Brain microvascular endothelial cell (primary cell): ENCODE data around the gene SGIP1.

Source experiments
- DNase-seq: peaks from one replicate; pipeline ENCODE4 v3.0.0-alpha.2; 2020
- H3K27ac ChIP-seq: fragments of 250-450 bp; sonication (Bioruptor Pico); 2 replicates; pipeline ENCODE4 v1.5.1; 2020; ENCODE audit warnings: mild to moderate bottlenecking, moderate library complexity
- H3K27me3 ChIP-seq: fragments of 250-450 bp; sonication (Bioruptor Pico); replicated peaks from 2 replicates; pipeline ENCODE4 v1.5.1; 2020; ENCODE audit warnings: mild to moderate bottlenecking
- H3K36me3 ChIP-seq: fragments of 250-450 bp; sonication (Bioruptor Pico); replicated peaks from 2 replicates; pipeline ENCODE4 v1.5.1; 2020; ENCODE audit warnings: mild to moderate bottlenecking
- H3K4me3 ChIP-seq: 2 replicates; pipeline ENCODE4 v1.5.1; 2011; ENCODE audit warnings: low read depth, mild to moderate bottlenecking, control low read depth, low read length, moderate library complexity
- CTCF ChIP-seq: IDR thresholded peaks from 2 replicates; pipeline ENCODE4 v1.5.1; 2011; ENCODE audit warnings: low read depth, mild to moderate bottlenecking, moderate library complexity, low read length, control low read depth, inconsistent platforms; ENCODE audit errors: missing control alignments
- in situ Hi-C: cut with HindIII; loops from 2 replicates; pipeline ENCODE4 v1.10.0; 2017; ENCODE audit warnings: low sequenced_read_pairs, low pct_ligation_motif_present

Gene SGIP1

GRCh38 chr1:66769512-66770229, 235.7 kb downstream of the SGIP1 start:
- Histone ChIP-seq H3K27ac (no peak overlapping the region), H3K36me3 (no peaks in the 10 kb centered on the region), H3K27me3 (no peaks in the 10 kb centered on the region), H3K4me3 (no peak overlapping the region)
- DNase-seq: no peak
- in situ Hi-C loops: loop anchor here (25.0 kb wide), 1 partner anchor 193 kb away; no protein-coding TSS in a partner anchor
- no peak for TF ChIP-seq CTCF

GRCh38 chr1:66770240-66770639, 236.3 kb downstream of the SGIP1 start:
- no peak overlapping the region for H3K27ac ChIP-seq
- no peaks in the 10 kb centered on the region for H3K36me3 ChIP-seq
- no peak for TF ChIP-seq CTCF
- H3K27me3 ChIP-seq: no peaks in the 10 kb centered on the region
- no peak for DNase-seq
- in situ Hi-C loops: loop anchor here (25.0 kb wide), 1 partner anchor 192 kb away; no protein-coding TSS in a partner anchor
- H3K4me3 ChIP-seq: no peak overlapping the region

GRCh38 chr1:66770694-66771093, 236.7 kb downstream of the SGIP1 start:
- in situ Hi-C loops: loop anchor here (25.0 kb wide), 1 partner anchor 192 kb away; no protein-coding TSS in a partner anchor
- Histone ChIP-seq H3K27ac (no peak overlapping the region), H3K36me3 (no peaks in the 10 kb centered on the region), H3K4me3 (no peak overlapping the region), H3K27me3 (no peaks in the 10 kb centered on the region)
- no peak for TF ChIP-seq CTCF
- no peak for DNase-seq

- Histone ChIP-seq H3K27me3 (no peaks in the 10 kb centered on the region), H3K27ac (no peak overlapping the region), H3K4me3 (no peak overlapping the region), H3K36me3 (no peaks in the 10 kb centered on the region)
- no peak for TF ChIP-seq CTCF
- no peak for DNase-seq
- in situ Hi-C loops: loop anchor here (25.0 kb wide), 1 partner anchor 189 kb away; no protein-coding TSS in a partner anchor
Measured at GRCh38 chr1:66773227-66773626, 239.3 kb downstream of the SGIP1 start.

GRCh38 chr1:66774438-66774837, 240.5 kb downstream of the SGIP1 start:
- Histone ChIP-seq H3K4me3 (no peak overlapping the region), H3K27ac (no peak overlapping the region), H3K27me3 (no peaks in the 10 kb centered on the region), H3K36me3 (no peaks in the 10 kb centered on the region)
- in situ Hi-C loops: loop anchor here (25.0 kb wide), 1 partner anchor 188 kb away; no protein-coding TSS in a partner anchor
- DNase-seq: no peak
- TF ChIP-seq CTCF: no peak
